ENCODE measurements around the gene NEIL3.

DNA sequence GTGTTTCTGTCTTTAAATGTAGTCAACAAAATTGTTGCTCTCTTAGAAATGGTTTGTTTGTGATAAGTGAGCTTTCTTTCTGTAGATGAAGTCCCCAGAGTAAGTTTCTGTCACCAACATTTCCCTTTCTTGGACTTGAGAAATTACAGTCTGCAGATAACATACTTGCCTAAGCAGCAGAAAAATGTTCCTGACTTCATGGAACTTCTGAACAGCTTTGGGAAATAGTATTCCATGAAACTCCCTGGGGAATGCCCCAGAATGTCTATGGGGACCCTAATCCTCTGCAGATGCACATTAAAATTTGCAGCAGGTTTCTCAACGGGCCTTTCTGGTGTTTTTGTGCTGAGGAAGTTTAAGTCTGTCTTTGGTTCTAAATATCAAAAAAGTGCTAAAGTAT is 38.6 kb upstream of the NEIL3 start:
- TF ChIP-seq, protein P1, sequence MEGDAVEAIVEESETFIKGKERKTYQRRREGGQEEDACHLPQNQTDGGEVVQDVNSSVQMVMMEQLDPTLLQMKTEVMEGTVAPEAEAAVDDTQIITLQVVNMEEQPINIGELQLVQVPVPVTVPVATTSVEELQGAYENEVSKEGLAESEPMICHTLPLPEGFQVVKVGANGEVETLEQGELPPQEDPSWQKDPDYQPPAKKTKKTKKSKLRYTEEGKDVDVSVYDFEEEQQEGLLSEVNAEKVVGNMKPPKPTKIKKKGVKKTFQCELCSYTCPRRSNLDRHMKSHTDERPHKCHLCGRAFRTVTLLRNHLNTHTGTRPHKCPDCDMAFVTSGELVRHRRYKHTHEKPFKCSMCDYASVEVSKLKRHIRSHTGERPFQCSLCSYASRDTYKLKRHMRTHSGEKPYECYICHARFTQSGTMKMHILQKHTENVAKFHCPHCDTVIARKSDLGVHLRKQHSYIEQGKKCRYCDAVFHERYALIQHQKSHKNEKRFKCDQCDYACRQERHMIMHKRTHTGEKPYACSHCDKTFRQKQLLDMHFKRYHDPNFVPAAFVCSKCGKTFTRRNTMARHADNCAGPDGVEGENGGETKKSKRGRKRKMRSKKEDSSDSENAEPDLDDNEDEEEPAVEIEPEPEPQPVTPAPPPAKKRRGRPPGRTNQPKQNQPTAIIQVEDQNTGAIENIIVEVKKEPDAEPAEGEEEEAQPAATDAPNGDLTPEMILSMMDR (IDR thresholded peaks at IDR 0.05; ENCODE audit: low read length), result no peak
- no peak for TF ChIP-seq EZH2 (IDR thresholded peaks at IDR 0.05; ENCODE audit: borderline replicate concordance, low read length)
